IPS-15b (cell line): ENCODE data around the gene ELAVL2.

Experiments used
- H3K27me3 ChIP-seq: one replicate; pipeline ENCODE4 v1.6.1; 2013; ENCODE audit warnings: low read length; ENCODE audit not compliant: control insufficient read depth, insufficient read depth
- H3K36me3 ChIP-seq: one replicate; pipeline ENCODE4 v1.6.1; 2013; ENCODE audit warnings: low read length; ENCODE audit not compliant: control insufficient read depth, insufficient read depth
- H3K4me1 ChIP-seq: one replicate; pipeline ENCODE4 v1.6.1; 2013; ENCODE audit warnings: mild to moderate bottlenecking, low read length; ENCODE audit not compliant: control insufficient read depth, insufficient read depth
- H3K4me3 ChIP-seq: one replicate; pipeline ENCODE4 v1.5.1; 2013; ENCODE audit warnings: low read depth, low read length
- H3K9ac ChIP-seq: one replicate; pipeline ENCODE4 v1.6.1; 2013; ENCODE audit warnings: low read depth, mild to moderate bottlenecking, low read length
- H3K9me3 ChIP-seq: one replicate; pipeline ENCODE4 v1.6.1; 2013; ENCODE audit warnings: mild to moderate bottlenecking, low read length; ENCODE audit not compliant: control insufficient read depth, insufficient read depth

ELAVL2 gene

DNA sequence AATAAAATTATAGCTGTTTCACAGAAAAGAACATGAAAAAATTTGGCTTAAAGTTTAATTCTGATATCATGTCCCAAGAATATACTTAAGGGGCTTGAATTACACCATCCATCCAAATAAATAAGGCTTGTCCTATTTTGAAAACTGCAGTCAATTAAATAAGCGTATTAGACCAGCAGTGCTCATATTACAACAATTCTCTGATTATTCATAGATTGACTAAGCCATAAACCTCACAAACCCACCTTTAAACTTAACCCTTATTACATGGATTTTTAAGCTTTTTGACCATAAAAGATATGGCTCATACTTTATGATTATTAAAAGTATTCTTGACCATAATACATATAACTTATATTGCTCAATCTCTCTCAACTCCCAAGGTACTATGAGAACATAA, 127.9 kb downstream of the ELAVL2 start:
- no peaks in the 10 kb centered on the region for H3K36me3 ChIP-seq

DNA sequence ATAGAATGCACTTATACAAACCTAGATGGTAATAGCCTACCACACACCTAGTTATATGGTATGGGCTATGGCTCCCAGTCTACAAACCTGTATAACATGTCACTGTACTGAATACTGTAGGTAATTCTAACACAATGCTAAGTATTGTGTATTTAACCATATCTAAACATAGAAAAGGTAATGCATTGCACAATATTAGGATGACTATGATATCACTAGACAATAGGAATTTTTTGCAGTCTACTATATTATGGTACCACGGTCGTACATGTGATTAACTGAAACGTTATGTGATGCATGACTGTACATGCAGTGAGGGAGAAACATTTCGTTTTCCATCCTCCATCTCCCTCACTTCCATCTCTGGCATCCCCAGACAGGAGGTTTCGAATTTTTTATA, 130.5 kb downstream of the ELAVL2 start:
- Histone ChIP-seq H3K9me3 (no peaks in the 10 kb centered on the region), H3K4me1 (peaks cover 9% of the 10 kb centered on the region), H3K36me3 (no peaks in the 10 kb centered on the region), H3K9ac (no peak overlapping the region), H3K27me3 (no peaks in the 10 kb centered on the region), H3K4me3 (no peak overlapping the region)

More for the DNA sequence above, 127.9 kb downstream of the ELAVL2 start:
- H3K4me1 ChIP-seq = peaks cover 9% of the 10 kb centered on the region
- no peaks in the 10 kb centered on the region for H3K9me3 ChIP-seq
- no peaks in the 10 kb centered on the region for H3K27me3 ChIP-seq
- H3K4me3 ChIP-seq = no peak overlapping the region
- no peak overlapping the region for H3K9ac ChIP-seq

- Histone ChIP-seq H3K36me3 (no peaks in the 10 kb centered on the region), H3K9ac (no peak overlapping the region), H3K9me3 (no peaks in the 10 kb centered on the region), H3K27me3 (no peaks in the 10 kb centered on the region), H3K4me3 (no peak overlapping the region), H3K4me1 (peaks cover 12% of the 10 kb centered on the region)
Measured at GRCh38 chr9:23693374-23693773, 132.7 kb downstream of the ELAVL2 start.

- H3K4me1 ChIP-seq = peaks cover 33% of the 10 kb centered on the region
- H3K9ac ChIP-seq = no peak overlapping the region
- H3K9me3 ChIP-seq = no peaks in the 10 kb centered on the region
- no peak overlapping the region for H3K4me3 ChIP-seq
- H3K27me3 ChIP-seq = no peaks in the 10 kb centered on the region
- H3K36me3 ChIP-seq = no peaks in the 10 kb centered on the region
Measured at GRCh38 chr9:23686896-23687295, 139.1 kb downstream of the ELAVL2 start.

DNA sequence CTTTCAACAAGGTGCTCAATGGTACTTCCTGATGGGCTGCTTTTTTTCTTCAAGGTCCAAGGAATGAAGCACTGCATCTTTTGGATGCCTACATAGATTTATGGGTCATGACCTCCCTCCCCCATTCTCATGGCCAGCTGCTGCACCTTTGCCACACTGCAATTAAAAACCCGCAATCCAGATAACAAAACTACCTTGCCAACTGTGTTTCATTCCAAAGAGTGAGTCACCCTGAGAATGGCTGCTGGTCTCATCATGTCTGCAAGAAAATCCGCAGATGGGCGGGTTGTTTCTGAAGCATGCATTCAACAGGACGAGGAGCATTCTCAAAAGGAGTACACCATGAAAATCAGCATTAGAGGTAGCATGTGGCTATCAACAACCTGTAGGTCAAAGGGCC, 139.8 kb downstream of the ELAVL2 start:
- Histone ChIP-seq H3K9ac (no peak overlapping the region), H3K9me3 (no peaks in the 10 kb centered on the region), H3K4me3 (no peak overlapping the region), H3K27me3 (no peaks in the 10 kb centered on the region), H3K36me3 (no peaks in the 10 kb centered on the region), H3K4me1 (peaks cover 33% of the 10 kb centered on the region)

GRCh38 chr9:23683611-23684061, 142.4 kb downstream of the ELAVL2 start:
- no peak overlapping the region for H3K9ac ChIP-seq
- H3K4me3 ChIP-seq = no peak overlapping the region
- no peaks in the 10 kb centered on the region for H3K27me3 ChIP-seq
- no peaks in the 10 kb centered on the region for H3K36me3 ChIP-seq
- no peaks in the 10 kb centered on the region for H3K9me3 ChIP-seq
- H3K4me1 ChIP-seq = peaks cover 30% of the 10 kb centered on the region

DNA sequence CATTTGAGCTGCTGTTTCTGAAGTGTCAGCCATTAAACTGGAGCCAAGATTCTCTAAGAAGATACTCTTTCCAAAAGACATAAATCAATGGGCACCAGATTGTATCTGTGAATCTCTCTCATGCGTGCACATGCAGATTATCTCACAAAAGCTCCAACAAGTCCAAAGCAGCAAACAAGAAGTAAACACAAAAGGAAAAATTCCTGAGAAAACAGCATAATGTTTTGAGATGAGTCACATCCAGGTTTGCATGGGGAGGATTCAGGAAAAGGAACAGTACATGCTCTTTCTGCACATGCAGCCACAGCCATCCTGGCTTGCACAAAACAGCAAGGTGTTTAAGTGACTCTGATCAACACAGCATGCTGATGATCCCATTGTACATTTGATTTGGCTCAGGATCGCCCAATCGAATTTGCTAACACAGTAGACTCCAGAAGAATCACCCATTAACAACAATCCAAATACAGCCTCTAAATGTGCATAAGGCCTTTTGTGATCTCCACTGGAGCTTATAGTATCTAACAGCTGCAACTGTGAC, 143.1 kb downstream of the ELAVL2 start:
- H3K36me3 ChIP-seq = no peaks in the 10 kb centered on the region
- H3K9me3 ChIP-seq = no peaks in the 10 kb centered on the region
- no peak overlapping the region for H3K4me3 ChIP-seq
- H3K27me3 ChIP-seq = no peaks in the 10 kb centered on the region
- peaks cover 30% of the 10 kb centered on the region for H3K4me1 ChIP-seq
- no peak overlapping the region for H3K9ac ChIP-seq

GRCh38 chr9:23682352-23682751, 143.7 kb downstream of the ELAVL2 start:
- no peak overlapping the region for H3K9ac ChIP-seq
- H3K36me3 ChIP-seq = no peaks in the 10 kb centered on the region
- H3K4me3 ChIP-seq = no peak overlapping the region
- peaks cover 30% of the 10 kb centered on the region for H3K4me1 ChIP-seq
- H3K27me3 ChIP-seq = no peaks in the 10 kb centered on the region
- no peaks in the 10 kb centered on the region for H3K9me3 ChIP-seq

DNA sequence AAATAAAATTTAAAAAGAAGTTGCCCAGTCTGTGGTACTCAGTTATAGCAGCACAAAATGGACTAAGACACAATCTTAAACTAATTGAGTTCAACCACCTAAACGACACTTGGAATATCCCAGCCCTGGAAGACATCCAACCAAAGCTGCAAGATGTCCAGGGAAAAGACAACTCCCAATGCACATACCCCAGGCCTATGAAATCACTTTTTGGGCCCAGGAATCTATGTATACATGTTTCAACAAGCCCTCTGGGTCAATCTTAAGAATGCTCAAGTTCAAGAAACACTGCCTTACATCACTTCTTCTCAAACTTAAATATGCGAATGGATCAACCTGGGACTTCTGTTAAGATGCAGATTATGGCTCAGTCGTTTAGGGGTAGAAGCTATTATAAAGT, 148.6 kb downstream of the ELAVL2 start:
- Histone ChIP-seq H3K4me3 (no peak overlapping the region), H3K36me3 (peaks cover 5% of the 10 kb centered on the region), H3K9me3 (no peaks in the 10 kb centered on the region), H3K4me1 (peaks cover under 1% of the 10 kb centered on the region), H3K9ac (no peak overlapping the region), H3K27me3 (no peaks in the 10 kb centered on the region)

DNA sequence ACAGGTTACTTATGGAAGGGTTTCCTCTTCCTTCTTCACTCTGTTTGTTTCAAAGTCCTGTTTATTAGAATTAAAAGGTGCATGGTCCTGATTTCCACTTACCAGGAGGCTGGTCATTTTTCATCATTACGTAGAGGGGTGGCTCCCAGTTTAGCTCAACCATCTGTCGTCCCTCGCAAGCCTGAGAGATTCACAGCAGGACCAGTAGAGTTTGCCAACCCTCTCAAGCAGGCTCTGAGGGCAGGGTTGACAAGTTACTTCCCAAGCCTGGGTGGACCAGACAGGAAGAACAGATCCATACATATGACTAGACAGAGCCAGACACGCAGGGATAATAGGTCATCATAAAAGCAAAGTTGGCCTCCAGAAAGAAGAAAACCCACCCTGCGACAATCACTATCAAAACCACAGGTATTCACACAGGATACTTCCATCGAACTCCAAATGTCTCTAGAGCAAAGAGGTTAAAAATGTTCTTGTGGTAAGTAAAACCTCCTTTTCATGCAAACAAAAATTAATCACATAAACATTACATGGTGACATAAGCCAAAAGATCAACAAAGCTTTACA, 151.9 kb downstream of the ELAVL2 start:
- Histone ChIP-seq H3K4me3 (no peak overlapping the region), H3K9me3 (no peaks in the 10 kb centered on the region), H3K9ac (no peak overlapping the region), H3K36me3 (peaks cover 5% of the 10 kb centered on the region), H3K4me1 (no peaks in the 10 kb centered on the region), H3K27me3 (no peaks in the 10 kb centered on the region)

GRCh38 chr9:23672151-23672550, 153.9 kb downstream of the ELAVL2 start:
- no peak overlapping the region for H3K9ac ChIP-seq
- H3K4me1 ChIP-seq = no peaks in the 10 kb centered on the region
- no peaks in the 10 kb centered on the region for H3K27me3 ChIP-seq
- no peak overlapping the region for H3K4me3 ChIP-seq
- no peaks in the 10 kb centered on the region for H3K9me3 ChIP-seq
- H3K36me3 ChIP-seq = peaks cover 5% of the 10 kb centered on the region

DNA sequence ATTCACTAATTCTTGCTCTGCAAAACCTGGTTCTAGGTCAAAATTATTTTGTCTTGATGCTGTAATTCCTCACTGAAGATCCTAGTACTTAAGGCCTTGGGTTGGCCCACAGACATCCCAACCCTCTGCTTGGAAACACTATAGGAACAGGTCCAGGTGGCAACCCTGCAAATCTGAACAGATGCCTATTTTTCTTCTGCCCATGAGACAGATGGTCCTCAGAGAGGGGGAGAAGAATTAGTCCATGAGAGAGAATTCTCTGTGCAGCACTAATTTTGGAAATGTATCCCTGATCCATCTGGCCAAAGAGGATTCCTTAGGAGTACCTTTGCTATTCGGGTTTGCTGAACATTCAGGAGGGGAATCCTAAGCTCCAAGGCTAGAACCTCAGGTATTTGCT, 156.3 kb downstream of the ELAVL2 start:
- H3K9me3 ChIP-seq = no peaks in the 10 kb centered on the region
- no peak overlapping the region for H3K9ac ChIP-seq
- H3K27me3 ChIP-seq = no peaks in the 10 kb centered on the region
- H3K4me3 ChIP-seq = no peak overlapping the region
- peaks cover 5% of the 10 kb centered on the region for H3K36me3 ChIP-seq
- no peaks in the 10 kb centered on the region for H3K4me1 ChIP-seq
